ENCODE measurements around the gene NBEAL2. TPM values are rescaled to one million over a fixed set of nuclear protein-coding genes. Genes with fewer than 3 reads are reported as not detected.

The NBEAL2 gene
- total and polyA plus RNA-seq, 8 donors, result 59.3 to 148 (median 84.3) TPM

DNA sequence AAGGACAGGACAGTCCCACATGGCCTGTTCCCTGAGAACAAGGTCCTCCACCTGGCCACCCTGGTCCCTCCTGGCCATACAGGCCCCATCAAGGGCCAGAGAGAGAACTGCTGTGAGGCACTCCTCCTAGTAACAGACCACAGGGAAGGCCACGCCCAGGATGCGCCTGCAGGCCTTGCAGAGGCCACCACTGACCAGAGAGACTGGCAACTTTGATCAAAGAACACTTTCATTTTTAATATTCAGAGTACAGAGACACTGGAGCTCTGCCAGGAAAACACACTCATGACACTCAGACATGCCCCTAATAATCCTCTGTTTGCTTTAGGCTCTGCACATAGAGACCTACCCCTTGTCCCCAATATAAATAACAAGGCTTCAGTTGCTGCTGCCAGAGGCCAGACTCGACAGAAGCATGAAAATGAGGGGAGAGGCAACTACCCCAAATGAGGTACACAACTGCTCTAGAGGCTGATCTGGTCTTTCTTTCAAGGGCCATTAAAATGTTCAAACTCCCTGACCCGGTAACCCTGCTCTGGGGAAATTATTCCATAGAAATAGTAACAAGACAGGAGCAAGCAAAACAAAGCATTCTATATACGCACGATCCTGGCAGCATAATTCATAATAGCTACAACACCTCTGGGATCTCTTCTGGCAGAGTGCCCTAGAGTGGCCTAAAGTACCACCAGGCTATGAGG is 47.7 kb upstream of the NBEAL2 start:
- Histone ChIP-seq H3K27me3 (no peaks in the 10 kb centered on the region), H3K4me1 (peaks cover 79 to 99% of the 10 kb centered on the region in 2 donors), H3K9me3 (no peaks in the 10 kb centered on the region), H3K4me3 (no peak overlapping the region), H3K36me3 (peaks cover 0 to 7% of the 10 kb centered on the region in 2 donors), H3K27ac (peak overlapping the region; percentile 79 to 92)
- intact Hi-C loops (cut with DNase I), result no loop called here
- DNase-seq (peak in 2 of 4 donors; percentile 82 to 95), ATAC-seq (peak; percentile 15)
- TF ChIP-seq, protein P1, sequence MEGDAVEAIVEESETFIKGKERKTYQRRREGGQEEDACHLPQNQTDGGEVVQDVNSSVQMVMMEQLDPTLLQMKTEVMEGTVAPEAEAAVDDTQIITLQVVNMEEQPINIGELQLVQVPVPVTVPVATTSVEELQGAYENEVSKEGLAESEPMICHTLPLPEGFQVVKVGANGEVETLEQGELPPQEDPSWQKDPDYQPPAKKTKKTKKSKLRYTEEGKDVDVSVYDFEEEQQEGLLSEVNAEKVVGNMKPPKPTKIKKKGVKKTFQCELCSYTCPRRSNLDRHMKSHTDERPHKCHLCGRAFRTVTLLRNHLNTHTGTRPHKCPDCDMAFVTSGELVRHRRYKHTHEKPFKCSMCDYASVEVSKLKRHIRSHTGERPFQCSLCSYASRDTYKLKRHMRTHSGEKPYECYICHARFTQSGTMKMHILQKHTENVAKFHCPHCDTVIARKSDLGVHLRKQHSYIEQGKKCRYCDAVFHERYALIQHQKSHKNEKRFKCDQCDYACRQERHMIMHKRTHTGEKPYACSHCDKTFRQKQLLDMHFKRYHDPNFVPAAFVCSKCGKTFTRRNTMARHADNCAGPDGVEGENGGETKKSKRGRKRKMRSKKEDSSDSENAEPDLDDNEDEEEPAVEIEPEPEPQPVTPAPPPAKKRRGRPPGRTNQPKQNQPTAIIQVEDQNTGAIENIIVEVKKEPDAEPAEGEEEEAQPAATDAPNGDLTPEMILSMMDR (IDR thresholded peaks at IDR 0.05), result no peak

DNA sequence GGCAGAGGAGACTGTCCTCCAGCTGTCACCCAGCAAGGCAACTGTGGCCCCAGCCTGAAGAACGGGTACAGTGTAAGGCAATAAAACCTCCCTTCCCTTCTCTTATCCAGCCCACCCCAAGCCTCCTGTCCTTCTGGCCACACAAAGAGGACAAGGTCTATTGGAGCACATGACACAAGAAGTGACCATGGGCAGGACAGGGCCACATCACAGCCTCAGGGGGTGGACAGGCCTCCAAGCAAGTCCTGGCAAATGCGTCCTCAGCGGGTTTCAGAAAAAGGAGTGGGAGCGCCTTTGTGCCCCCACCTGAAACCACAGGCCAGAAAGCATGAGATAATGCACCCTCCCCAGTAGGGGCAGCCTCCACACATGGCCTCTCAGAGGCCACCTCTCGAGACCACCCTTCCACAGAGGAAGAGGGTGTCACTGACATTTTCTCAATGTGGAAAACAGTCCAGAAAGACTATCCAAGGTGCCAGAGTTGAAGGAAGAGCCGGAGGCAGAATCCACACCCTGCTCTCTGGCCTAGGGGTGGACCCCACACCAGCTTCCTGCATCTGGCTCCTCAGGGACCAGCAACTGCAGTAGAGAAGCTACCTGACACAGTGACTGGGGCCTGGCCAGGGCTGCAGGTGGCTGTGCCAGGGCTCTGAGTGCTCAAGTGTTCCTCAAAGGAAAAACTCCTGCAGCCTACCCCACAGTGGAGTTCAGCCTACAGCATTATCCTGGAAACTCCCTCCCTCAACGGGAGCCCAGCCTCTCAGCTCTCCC is 46.8 kb upstream of the NBEAL2 start:
- no peaks in the 10 kb centered on the region for H3K9me3 ChIP-seq
- intact Hi-C loops (cut with DNase I), result no loop called here
- H3K36me3 ChIP-seq, result peaks cover 0 to 16% of the 10 kb centered on the region in 2 donors
- ATAC-seq (peak; percentile 9), DNase-seq (peak in 1 of 4 donors; percentile 47)
- H3K27me3 ChIP-seq, result no peaks in the 10 kb centered on the region
- H3K4me3 ChIP-seq, result no peak overlapping the region
- TF ChIP-seq, protein P1 (IDR thresholded peaks at IDR 0.05), result no peak
- H3K27ac ChIP-seq, result peak overlapping the region; percentile 79 to 92
- H3K4me1 ChIP-seq, result peaks cover 72 to 99% of the 10 kb centered on the region in 2 donors

DNA sequence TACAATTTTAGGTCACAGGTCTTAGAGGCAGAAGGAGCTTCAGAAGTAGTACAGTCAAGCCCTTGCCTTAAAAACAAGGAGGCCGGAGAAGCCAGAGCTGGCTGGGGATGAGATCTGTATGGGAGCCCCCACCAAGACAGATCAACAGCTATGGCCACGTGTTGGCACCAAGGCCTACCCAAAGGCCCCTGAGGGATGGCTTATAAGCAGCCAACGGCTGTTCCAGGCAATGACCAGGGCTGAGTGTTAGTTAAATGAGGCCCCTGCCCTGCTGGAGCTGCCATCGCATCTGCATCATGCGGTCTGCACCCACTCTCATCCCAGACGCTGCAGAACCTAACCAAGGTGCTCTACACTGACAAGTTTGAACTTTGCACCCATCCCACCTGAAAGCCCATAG is 46.2 kb upstream of the NBEAL2 start:
- peak in 1 of 4 donors; percentile 26 for DNase-seq
- ATAC-seq, result no peak
- Histone ChIP-seq H3K4me1 (peaks cover 70 to 99% of the 10 kb centered on the region in 2 donors), H3K27ac (peak overlapping the region in 1 of 2 donors; percentile 92), H3K4me3 (no peak overlapping the region), H3K36me3 (peaks cover 0 to 22% of the 10 kb centered on the region in 2 donors), H3K9me3 (no peaks in the 10 kb centered on the region), H3K27me3 (no peaks in the 10 kb centered on the region)
- TF ChIP-seq, protein P1 (IDR thresholded peaks at IDR 0.05), result no peak
- intact Hi-C loops (cut with DNase I), result no loop called here

DNA sequence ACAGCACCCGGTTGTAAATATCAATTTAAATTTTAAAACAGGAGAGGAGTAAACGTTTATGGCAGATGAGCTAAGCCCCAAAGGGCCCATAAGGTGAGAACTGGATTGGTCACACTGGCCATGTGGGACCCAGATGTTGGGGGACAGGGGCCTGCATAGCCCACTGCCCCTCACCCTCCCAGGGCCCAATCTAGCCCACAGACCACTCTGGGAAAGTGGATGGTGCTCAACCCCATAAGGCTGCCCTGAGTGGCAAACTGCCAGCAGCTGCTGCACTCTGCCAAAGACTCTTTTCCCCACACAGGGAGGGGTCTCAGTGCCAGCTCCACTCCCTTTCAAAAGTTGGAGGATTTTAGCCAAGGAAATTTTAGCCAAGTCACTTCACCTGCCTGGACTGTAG is 45.4 kb upstream of the NBEAL2 start:
- Histone ChIP-seq H3K27me3 (no peaks in the 10 kb centered on the region), H3K27ac (peak overlapping the region; percentile 66 to 87), H3K36me3 (peaks cover 0 to 23% of the 10 kb centered on the region in 2 donors), H3K4me1 (peaks cover 74 to 100% of the 10 kb centered on the region in 2 donors), H3K9me3 (no peaks in the 10 kb centered on the region), H3K4me3 (no peak overlapping the region)
- intact Hi-C loops (cut with DNase I), result no loop called here
- TF ChIP-seq, protein P1 (IDR thresholded peaks at IDR 0.05), result no peak
- ATAC-seq (no peak), DNase-seq (peak in 1 of 4 donors; percentile 41)
